ENCODE measurements around the gene APOE.
"Not testable (repeated sequence)": the region's sequence is repeated elsewhere in the genome, so short reads cannot be mapped to it uniquely, and the experiment has no call there.

APOE gene

DNA sequence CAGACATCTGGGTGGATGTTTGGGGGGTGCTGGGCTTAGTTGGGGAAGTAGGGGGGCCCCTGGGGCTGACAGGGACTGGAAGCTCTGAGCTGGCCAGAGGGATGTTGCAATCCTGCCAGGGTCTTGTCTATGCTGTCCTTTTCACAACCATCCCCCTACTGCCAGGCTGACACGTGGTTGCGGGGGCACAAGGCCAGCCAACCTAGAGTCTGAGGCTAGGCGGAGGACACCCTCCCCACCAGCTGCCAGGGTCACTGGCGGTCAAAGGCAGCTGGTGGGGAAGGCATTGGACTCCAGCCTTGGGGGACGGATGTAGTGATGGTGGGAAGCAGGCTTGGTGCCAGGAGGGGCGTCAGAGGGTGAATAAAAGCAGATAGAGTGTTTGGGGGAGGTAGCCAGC, 7.3 kb downstream of the APOE start:
- DNase-seq, result no peak

DNA sequence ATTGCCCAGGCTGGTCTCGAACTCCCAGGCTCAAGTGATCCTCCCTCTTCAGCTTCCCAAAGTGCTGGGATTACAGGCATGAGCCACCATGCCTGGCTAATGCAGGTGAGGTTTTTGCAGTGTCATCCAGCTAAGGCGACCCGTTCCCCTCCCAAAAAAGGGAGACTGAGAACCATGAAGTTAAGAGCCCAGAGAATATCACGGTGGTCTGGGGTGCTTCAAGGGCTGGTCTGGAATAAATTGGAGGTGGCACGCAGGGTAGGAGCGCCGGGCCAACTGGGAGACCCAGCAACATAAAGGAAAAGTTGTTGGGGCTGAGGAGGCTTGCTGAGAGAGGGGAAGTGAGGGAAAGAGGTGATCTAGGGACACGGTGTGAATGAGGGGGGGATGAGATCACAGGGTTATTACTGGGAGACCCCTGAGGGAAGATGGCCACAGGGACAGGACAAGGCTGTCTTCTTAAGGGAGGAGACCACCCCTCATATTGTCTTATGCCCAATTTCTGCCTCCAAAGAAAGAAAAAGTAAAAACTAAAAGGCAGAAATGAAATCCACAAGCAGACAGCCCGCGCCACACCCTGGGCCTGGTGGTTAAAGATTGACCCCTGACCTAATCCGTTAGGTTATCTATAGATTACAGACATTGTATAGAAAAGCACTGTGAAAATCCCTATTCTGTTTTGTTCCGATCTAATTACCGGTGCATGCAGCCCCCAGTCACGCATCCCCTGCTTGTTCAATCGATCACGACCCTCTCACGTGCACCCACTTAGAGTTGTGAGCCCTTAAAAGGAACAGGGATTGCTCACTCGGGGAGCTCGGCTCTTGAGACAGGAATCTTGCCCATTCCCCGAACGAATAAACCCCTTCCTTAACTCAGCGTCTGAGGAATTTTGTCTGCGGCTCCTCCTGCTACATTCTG, 8.2 kb downstream of the APOE start:
- not testable (repeated sequence) for DNase-seq

DNA sequence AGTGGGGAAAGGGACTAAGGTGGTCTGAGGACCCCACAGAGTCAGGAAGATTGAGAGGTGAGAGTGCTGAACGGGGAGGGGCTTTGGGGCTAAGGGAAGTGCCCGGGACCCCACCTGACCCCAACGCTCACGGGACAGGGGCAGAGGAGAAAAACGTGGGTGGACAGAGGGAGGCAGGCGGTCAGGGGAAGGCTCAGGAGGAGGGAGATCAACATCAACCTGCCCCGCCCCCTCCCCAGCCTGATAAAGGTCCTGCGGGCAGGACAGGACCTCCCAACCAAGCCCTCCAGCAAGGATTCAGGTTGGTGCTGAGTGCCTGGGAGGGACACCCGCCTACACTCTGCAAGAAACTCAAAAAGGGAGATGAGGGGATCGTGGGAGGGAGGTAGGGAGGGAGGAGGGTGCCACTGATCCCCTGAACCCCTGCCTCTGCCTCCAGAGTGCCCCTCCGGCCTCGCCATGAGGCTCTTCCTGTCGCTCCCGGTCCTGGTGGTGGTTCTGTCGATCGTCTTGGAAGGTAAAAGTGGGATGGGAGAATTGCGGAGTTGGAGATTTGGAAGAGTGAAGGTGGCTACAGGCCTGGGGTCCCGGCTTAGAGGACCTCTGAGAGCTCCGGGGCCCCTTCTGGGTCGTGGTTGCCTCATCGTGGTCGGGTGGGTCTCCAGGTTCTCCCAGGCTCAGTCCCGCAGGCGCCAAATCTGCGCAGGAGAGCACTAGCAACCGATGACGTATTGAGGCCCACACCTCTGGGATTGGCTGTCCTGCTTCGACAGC, 9.0 kb downstream of the APOE start, which contains the start of gene APOC1:
Gene APOC1 (plus strand): TSS at position 176 of the 774 bp plus-strand sequence. CDS start 284 bp downstream, at position 460.
- peak; percentile 33 to 68 for DNase-seq

DNA sequence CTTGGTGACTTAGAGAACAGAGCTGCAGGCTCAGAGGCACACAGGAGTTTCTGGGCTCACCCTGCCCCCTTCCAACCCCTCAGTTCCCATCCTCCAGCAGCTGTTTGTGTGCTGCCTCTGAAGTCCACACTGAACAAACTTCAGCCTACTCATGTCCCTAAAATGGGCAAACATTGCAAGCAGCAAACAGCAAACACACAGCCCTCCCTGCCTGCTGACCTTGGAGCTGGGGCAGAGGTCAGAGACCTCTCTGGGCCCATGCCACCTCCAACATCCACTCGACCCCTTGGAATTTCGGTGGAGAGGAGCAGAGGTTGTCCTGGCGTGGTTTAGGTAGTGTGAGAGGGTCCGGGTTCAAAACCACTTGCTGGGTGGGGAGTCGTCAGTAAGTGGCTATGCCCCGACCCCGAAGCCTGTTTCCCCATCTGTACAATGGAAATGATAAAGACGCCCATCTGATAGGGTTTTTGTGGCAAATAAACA, 18.7 kb downstream of the APOE start:
- DNase-seq, result no peak

DNA sequence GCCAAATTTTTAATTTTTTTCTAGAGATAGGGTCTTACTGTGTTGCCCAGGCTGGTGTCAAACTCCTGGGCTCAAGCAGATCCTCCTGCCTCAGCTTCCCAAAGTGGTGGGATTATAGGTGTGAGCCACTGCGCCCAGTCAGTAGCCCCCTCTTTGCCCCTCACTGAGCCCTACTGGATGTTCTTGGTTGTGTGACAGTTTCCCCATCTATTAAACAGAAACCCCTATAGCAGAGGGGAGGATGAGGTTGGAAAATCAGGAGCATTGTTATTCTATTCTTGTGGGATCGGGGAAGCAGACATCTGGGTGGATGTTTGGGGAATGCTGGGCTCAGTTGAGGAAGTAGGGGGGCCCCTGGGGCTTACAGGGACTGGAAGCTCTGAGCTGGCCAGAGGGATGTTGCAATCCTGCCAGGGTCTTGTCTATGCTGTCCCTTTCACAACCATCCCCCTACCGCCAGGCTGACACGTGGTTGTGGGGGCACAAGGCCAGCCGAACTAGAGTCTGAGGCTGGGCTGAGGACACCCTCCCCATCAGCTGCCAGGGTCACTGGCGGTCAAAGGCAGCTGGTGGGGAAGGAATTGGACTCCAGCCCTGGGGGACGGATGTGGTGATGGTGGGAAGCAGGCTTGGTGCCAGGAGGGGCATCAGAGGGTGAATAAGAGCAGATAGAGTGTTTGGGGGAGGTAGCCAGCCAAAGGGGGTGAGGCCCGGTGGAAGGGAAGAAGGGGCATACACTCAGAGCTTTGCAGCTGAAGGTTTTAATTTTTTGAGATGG, 19.7 kb downstream of the APOE start:
- DNase-seq, result no peak

DNA sequence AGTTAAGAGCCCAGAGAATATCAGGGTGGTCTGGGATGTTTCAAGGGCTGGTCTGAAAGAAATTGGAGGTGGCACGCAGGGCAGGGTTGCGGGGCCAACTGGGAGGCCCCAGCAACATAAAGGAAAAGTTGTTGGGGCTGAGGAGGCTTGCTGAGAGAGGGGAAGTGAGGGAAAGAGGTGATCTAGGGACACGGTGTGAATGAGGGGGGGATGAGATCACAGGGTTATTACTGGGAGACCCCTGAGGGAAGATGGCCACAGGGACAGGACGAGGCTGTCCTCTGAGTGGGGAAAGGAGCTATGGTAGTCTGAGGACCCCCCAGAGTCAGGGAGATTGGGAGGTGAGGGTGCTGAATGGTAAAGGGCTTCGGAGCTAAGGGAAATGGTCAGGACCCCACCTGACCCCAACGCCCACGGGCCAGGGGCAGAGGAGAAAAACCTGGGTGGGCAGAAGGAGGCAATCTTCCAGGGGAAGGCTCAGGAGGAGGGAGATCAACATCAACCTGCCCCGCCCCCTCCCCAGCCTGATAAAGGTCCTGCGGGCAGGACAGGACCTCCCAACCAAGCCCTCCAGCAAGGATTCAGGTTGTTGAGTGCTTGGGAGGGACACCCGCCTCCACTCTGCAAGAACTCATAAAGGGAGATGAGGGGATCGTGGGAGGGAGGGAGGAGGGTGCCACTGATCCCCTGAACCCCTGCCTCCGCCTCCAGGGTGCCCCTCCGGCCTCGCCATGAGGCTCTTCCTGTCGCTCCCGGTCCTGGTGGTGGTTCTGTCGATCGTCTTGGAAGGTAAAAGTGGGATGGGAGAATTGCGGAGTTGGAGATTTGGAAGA, 20.9 kb downstream of the APOE start:
- DNase-seq, result not testable (repeated sequence)

DNA sequence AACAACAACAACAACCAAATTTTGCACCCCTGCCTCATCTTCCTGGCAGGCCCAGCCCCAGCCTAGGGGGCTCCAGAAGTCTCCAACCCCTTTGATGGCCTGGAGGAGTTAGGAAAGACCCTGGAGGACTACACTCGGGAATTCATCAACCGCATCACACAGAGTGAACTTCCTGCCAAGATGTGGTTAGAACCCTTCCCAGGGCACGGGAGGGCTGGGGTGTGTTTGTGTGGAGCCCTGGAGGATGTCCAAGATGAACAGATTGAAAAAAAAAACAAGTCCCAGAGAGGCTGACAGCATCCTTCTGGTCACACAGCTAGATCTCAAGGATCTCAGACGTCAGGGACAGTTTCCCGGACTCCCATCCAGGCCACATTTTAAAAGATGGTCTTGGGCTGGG, 22.1 kb downstream of the APOE start:
- DNase-seq, result no peak

DNA sequence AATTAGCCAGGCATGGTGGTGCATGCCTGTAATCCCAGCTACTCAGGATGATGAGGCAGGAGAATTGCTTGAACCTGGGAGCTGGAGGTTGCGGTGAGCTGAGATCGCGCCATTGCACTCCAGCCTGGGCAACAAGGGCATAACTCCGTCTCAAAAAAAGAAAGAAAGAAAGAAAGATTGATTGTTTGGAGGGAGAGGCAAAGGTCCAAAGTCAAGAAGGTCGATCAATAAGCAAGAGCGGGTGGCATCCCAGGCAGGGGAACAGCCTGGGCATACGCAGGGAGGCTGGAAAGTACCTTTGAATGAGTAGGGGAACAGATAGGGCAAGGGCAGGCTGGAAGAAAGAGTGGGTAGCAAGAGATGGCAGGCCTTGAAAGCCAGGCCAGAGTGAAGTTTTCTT, 24.5 kb downstream of the APOE start:
- no peak for DNase-seq

DNA sequence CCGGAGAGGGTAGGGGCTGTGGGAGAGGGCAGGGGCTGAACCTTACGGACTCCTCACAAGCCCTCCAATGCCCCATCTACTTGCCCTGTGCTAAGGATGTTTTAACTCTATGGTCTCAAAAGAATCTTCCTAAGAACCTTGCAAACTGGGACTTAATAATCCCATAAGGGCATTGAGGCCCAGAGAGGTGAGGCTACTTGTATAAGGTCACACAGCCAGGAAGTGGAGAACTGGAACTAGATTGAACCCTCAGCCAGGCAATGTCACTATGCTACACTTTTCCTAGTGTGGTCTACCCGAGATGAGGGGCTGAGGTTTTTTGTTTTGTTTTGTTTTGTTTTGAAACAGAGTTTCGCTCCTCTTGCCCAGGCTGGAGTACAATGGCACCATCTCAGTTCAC, 25.9 kb downstream of the APOE start:
- no peak for DNase-seq

DNA sequence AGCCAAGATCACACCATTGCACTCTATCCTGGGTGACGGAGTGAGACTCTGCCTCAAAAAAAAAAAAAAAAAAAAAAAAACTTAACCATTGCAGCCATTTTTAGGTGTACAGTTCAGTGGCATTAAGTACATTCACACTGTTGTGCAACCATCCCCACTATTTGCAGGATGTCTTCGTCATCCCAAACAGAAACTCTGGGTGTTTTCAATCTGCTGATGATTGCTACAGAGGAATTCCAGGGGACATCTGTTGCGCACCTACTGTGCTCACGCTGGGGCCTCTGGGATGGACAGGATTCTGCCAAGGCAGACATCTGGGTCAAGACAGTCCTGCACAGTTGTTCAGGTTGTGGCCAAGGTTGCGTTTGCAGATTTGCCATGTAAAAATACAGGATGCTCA, 34.1 kb downstream of the APOE start:
- no peak for DNase-seq

DNA sequence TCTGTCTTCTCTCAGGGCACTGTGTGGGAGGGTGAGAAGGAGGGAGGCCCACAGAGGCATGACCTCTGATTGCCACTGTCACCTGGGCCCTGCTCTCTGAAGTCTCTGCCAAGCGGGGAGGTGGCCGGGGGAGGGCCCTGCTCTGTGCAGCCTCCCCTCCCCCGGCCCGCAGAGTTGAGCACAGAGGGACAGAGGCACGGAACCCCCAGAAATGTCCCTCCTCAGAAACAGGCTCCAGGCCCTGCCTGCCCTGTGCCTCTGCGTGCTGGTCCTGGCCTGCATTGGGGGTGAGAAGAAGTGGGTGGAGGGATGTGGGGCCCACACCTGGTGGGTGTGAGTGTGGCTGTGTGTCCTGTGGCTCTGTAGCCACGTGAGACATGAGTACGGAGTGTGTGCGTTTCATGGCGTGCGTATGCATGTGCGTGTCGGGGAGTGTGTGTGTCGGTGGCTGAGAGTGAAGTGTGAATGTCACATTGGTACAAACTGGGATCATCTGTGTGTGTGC, 36.5 kb downstream of the APOE start, which contains the start of gene APOC4:
Gene APOC4 (plus strand): TSS at position 171 of the 505 bp plus-strand sequence. CDS start 41 bp downstream, at position 212.
- DNase-seq, result no peak

DNA sequence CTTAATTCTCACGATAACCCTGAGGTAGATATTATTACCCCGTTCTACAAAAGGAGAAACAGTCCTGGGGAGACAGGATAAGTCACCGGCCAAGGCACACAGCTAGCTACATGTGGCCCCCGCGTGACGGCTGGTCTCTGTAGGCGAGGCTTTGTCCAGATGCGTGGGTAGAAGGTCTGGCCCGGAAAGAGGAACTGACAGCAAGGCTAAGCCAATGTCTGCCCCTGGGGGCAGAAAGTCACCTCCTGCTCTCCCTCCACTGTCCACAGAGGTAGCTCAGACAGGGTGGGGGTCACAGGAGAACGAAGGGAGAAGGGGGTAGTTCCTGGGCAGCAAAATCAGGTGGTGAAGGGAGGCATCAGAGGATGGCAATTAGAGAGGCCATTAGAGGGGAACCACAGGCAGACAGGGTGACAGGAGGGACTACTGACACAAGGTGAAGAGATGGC, 38.2 kb downstream of the APOE start:
- DNase-seq, result no peak

DNA sequence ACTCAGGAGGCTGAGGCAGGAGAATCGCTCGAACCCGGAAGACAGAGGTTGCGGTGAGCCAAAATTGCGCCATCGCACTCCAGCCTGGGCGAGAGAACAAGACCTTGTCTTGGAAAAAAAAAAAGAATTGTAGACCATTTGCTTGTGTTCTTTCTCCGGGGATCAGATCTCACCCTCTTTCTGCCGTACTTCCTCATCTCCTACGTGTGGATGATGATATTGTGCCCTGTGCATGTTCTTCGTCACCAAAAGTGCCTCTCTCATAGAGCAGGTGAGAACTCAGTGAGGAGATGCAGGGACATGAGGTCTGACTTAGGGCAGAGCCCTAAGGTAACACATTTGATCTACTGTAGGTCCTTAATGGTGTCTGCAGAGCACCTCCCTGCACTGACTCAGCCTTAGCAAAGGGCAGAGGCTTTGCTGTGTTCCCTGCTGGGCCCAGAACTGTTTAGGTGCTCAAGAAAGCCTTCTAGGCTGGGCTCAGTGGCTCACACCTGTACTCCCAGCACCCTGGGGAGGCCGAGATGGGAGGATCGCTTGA, 41.5 kb downstream of the APOE start:
- DNase-seq, result no peak

DNA sequence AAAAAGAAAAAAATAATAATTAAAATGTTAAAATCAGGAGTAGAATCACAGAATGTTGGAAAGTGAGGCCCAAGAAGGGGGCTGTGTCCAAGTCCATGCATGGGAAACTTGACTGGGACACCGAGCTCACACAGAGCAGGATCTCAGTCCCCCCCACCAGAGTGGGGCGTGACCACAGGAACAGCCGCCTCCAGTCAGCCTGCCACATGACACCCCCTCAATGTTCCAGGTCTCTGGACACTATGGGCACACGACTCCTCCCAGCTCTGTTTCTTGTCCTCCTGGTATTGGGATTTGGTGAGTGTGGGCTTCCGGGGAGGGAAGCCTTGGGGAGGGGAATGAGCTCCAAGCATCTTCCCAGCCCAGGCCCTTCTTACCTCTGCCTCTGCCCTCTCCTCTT, 42.6 kb downstream of the APOE start:
- no peak for DNase-seq

DNA sequence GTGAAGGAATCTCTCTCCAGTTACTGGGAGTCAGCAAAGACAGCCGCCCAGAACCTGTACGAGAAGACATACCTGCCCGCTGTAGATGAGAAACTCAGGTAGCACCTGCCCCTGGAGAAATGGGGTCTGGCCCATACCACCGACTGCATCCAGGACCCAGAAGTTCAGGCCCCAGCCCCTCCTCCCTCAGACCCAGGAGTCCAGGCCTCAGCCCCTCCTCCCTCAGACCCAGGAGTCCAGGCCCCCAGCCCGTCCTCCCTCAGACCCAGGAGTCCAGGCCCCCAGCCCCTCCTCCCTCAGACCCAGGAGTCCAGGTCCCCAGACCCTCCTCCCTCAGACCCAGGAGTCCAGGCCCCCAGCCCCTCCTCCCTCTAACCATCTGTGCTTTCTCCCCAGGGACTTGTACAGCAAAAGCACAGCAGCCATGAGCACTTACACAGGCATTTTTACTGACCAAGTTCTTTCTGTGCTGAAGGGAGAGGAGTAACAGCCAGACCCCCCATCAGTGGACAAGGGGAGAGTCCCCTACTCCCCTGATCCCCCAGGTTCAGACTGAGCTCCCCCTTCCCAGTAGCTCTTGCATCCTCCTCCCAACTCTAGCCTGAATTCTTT, 43.3 kb downstream of the APOE start:
- no peak for DNase-seq

DNA sequence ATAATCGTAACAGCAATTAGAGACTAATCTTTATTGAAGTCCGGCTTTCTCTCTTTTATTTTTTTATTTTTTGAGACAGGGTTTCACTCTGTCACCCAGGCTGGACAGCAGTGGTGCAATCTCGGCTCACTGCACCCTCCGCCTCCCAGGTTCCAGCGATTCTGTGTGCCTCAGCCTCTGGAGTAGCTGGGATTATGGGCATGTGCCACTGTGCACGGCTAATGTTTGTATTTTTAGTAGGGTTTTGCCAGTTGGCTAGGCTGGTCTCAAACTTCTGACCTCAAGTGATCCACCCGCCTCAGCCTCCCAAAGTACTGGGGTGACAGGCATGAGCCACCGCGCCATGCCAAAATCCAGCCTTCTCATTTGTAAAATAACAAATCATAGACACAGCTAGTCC, 44.0 kb downstream of the APOE start:
- no peak for DNase-seq

DNA sequence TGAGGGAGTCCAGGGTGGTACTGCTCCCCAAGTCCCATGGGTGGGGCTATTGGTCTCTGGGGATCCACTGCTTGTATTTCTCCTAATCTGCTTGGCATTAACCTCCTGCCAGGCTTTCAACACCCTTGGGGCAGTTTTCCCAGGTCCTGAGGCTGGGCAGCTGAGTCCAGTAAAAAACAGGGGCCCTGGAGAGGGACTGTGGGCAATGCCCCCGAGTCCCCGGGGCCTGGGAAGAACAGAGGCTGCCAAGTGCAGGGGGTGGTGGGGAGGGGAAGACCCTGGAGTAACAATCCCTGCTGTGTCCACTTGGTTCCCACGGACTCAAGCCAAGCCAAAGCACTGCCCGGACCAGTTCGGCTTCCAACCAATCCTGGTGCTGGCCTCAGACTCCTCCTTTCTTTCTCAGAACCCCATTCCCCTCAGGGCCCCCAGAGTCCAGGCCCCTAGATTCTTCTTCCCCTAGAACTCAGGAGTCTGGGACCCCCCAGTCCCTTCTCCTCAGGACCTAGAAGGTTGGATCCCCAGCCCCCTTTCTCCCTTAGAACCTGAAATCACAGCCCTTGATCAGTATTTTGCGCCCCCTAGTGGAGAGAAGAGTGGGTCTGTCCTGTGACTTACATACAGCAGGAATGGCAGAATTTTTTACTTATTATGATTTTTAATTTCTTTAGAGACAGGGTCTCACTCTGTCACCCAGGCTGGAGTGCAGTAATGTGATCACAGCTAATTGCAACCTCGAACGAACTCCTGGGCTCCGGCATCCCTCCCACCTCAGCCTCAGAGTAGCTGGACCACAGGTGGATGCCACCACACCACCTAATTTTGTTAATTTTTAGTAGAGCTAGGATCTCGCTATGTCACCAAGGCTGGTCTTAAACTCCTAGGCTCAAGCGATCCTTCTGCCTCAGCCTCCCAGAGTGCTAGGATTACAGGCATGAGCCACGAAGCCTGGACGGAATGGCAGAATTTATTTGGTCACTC, 45.9 kb downstream of the APOE start:
- DNase-seq, result peak; percentile 26 to 67

DNA sequence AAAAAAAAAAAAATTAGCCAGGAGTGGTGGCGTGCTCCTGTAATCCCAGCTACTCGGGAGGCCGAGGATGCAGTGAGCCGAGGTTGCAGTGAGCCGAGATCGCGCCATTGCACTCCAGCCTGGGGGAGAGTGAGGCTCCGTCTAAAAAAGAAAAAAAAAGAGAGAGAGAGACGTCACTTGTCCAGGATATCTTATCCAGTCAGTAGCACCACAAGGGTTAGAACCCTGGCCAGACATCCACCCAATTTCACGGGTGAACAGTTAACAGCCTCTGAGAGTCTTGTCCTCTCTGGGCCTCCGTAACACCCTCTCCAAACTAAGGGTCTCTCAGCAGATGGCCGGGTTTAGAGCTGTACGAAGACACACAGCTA, 48.7 kb downstream of the APOE start:
- no peak for DNase-seq

DNA sequence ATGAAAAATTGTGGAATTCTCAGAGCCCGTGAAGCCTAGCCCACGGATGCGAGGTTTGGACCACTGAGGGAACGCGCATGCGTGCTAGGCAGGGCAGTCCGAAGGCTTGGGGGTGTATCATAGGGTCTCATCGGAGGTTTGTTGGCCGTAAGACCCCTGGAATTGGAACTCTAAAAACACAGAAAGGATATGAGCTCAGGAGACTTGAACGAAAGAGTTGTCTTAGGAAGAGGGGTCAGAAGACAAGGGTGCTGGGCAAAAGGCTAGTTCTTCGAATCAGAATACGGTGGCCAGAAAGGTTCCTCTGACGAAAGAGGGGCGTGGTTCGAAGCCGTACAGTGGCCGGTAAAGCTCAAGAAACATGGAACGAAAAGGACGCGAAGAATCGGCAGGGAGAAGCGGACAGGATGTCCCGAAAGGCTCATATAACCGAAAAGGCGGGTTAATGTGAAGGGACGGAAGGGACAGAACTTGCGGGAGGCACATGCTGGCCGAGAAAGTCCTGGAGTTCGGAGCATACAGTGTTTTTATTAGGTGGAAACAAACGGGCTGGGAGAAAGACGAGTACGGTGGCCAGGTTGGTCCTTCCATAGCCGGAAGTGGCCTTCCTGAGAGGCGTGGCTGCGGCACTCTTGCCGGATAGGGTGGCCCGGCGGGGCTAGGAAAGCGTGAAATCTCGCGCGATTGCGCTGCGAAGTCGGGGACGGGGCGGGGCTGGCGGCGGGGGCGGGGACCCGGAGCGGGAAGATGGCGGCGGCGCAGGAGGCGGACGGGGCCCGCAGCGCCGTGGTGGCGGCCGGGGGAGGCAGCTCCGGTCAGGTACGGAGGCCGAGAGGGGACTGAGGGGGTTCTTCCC, 49.3 kb downstream of the APOE start, which contains the start of gene CLPTM1:
Gene CLPTM1 (plus strand): TSS at position 732 of the 856 bp plus-strand sequence. CDS start 16 bp downstream, at position 748.
- peak; percentile 93 to 96 for DNase-seq

All from NCI-H187 (cell line).